Endothelial cell of umbilical vein (primary cell): ENCODE measurements around the gene SNX5. TPM values are rescaled to one million over a fixed set of nuclear protein-coding genes. Genes with fewer than 3 reads are reported as not detected.

ENCODE experiments used
- BruUV-seq: library from RNA; stranded (reverse); fragments of 400-500 nt; replicated peaks from 2 replicates; lab custom pipeline; 2021; lab: Mats Ljungman, UMichigan
- CTCF ChIA-PET: fragments of 300-600, 350-600 bp; sonication (Branson Sonifier 250); formaldehyde crosslinking; loops from one replicate; lab custom pipeline; 2021; ENCODE audit warnings: antibody characterized with exemption, inconsistent platforms; lab: Charles Lee
- POLR2A ChIA-PET: fragments of 300-600, 350-600 bp; sonication (Branson Sonifier 250); formaldehyde crosslinking; loops from one replicate; lab custom pipeline; 2021; ENCODE audit warnings: antibody characterized with exemption, inconsistent platforms; lab: Charles Lee
- DNase-seq: peaks from one replicate; pipeline ENCODE4 v3.0.0-alpha.2; 2011; ENCODE audit warnings: low read depth, low spot score
- FAIRE-seq: peaks from 2 replicates; lab custom pipeline; 2011; peaks lifted over from hg19 to GRCh38; lab: Jason Lieb, UNC
- H2AFZ ChIP-seq: 2 replicates; pipeline ENCODE4 v1.6.0; 2012; ENCODE audit warnings: low read depth, low read length, control low read depth, inconsistent platforms
- H3K27ac ChIP-seq: 2 replicates; pipeline ENCODE4 v1.5.1; 2011; ENCODE audit warnings: low read depth, mild to moderate bottlenecking, control low read depth, low read length, moderate library complexity; ENCODE audit not compliant: insufficient read depth
- H3K27me3 ChIP-seq, 2 experiments: 2 replicates each; pipeline versions ENCODE4 v1.6.0 to v1.6.1; 2011; ENCODE audit warnings: low read length in 2 of 2, mixed read lengths in 1 of 2; ENCODE audit not compliant: control insufficient read depth in 2 of 2, insufficient read depth in 2 of 2
- H3K36me3 ChIP-seq, 2 experiments: 2 replicates in 1 of 2; 3 replicates in 1 of 2; pipeline ENCODE4 v1.5.1; 2011; ENCODE audit warnings: low read length in 2 of 2, mild to moderate bottlenecking in 1 of 2, moderate library complexity in 1 of 2; ENCODE audit not compliant: control insufficient read depth in 2 of 2, insufficient read depth in 2 of 2; ENCODE audit errors: extremely low read depth in 1 of 2
- H3K4me1 ChIP-seq: 3 replicates; pipeline ENCODE4 v1.5.1; 2011; ENCODE audit warnings: mild to moderate bottlenecking, low read length; ENCODE audit not compliant: control insufficient read depth, insufficient read depth; ENCODE audit errors: extremely low read depth
- H3K4me2 ChIP-seq: 2 replicates; pipeline ENCODE4 v1.6.1; 2011; ENCODE audit warnings: low read length, control low read depth, mixed read lengths; ENCODE audit not compliant: insufficient read depth
- H3K4me3 ChIP-seq, 3 experiments: fragments of 200-600 bp in 1 of 3; sonication (generic), shearing (Covaris generic) in 1 of 3; replicated peaks in 1 of 3; 2 replicates each; pipeline ENCODE4 v1.5.1; 2011 to 2016; ENCODE audit warnings: control low read depth in 3 of 3, low read length in 3 of 3, mild to moderate bottlenecking in 2 of 3, inconsistent platforms in 1 of 3, low read depth in 1 of 3, moderate library complexity in 1 of 3; ENCODE audit not compliant: insufficient read depth in 1 of 3
- H3K79me2 ChIP-seq: 2 replicates; pipeline ENCODE4 v1.6.0; 2012; ENCODE audit warnings: low read length, inconsistent platforms; ENCODE audit not compliant: control insufficient read depth, insufficient read depth
- H3K9ac ChIP-seq: replicated peaks from 2 replicates; pipeline ENCODE3; 2011; ENCODE audit warnings: low read length, control low read depth; ENCODE audit not compliant: insufficient read depth; ENCODE audit errors: extremely low read depth
- H3K9me1 ChIP-seq: replicated peaks from 3 replicates; pipeline ENCODE4 v1.6.0; 2011; ENCODE audit warnings: mild to moderate bottlenecking, low read length; ENCODE audit not compliant: control insufficient read depth, insufficient read depth; ENCODE audit errors: extremely low read depth
- H3K9me3 ChIP-seq: replicated peaks from 2 replicates; pipeline ENCODE4 v1.5.1; 2012; ENCODE audit warnings: low read length, inconsistent platforms; ENCODE audit not compliant: control insufficient read depth, insufficient read depth
- H4K20me1 ChIP-seq: replicated peaks from 2 replicates; pipeline ENCODE3; 2011; ENCODE audit warnings: mild to moderate bottlenecking, low read length; ENCODE audit not compliant: control insufficient read depth, insufficient read depth; ENCODE audit errors: extremely low read depth
- EZH2 ChIP-seq: IDR thresholded peaks from 2 replicates; pipeline ENCODE4 v1.6.1; 2012; ENCODE audit warnings: borderline replicate concordance, low read depth, mild to moderate bottlenecking, moderate library complexity, low read length, inconsistent platforms; ENCODE audit not compliant: severe bottlenecking
- GATA2 ChIP-seq: IDR thresholded peaks from 2 replicates; pipeline ENCODE4 v1.7.0; 2011; ENCODE audit warnings: low read depth, mild to moderate bottlenecking, moderate library complexity, mixed read lengths, low read length; ENCODE audit not compliant: insufficient read length, insufficient read depth
- JUN ChIP-seq: IDR thresholded peaks from 2 replicates; pipeline ENCODE4 v1.6.1; 2011; ENCODE audit warnings: borderline replicate concordance, low read depth; ENCODE audit not compliant: insufficient read length, insufficient read depth
- MYC ChIP-seq: IDR thresholded peaks from one replicate; pipeline ENCODE4 v1.6.1; 2011; ENCODE audit warnings: mild to moderate bottlenecking, low read depth, low read length
- POLR2A ChIP-seq: IDR thresholded peaks from 2 replicates; pipeline ENCODE4 v1.6.1; 2012; ENCODE audit warnings: low read depth, mild to moderate bottlenecking, control low read depth, low read length
- dilution Hi-C: fragments of 300-500 bp; cut with MboI; formaldehyde crosslinking; loops from one replicate; pipeline ENCODE4 v1.15.0; 2019; ENCODE audit warnings: low sequenced_read_pairs; ENCODE audit not compliant: extremely low pct_ligation_motif_present
- intact Hi-C: fragments of 100-400 bp; cut with micrococcal nuclease; formaldehyde crosslinking; loops from one replicate; pipeline ENCODE4 v1.10.0; 2022
- polyA plus RNA-seq, 4 experiments: library from polyadenylated mRNA; depleted of rRNA in 3 of 4; stranded (reverse) in 3 of 4; unstranded in 1 of 4; fragments of >200 nt; gene quantifications; 2 replicates each; pipeline versions ENCODE4 v1.2.1 to v1.2.3, GENCODE V29; 2011 to 2012; ENCODE audit warnings: missing spikeins in 1 of 4
- total RNA-seq: library from RNA; stranded (reverse); gene quantifications from 2 replicates; pipeline ENCODE4 v1.2.3, GENCODE V29; 2021
- TF ChIP-seq, protein P1 (sequence below), 2 donors: IDR thresholded peaks; 1 replicate in 1 of 2; 2 replicates in 1 of 2; pipeline ENCODE4 v1.5.1; 2011; ENCODE audit warnings: low read length in 2 of 2, mild to moderate bottlenecking in 2 of 2, moderate library complexity in 2 of 2, control low read depth in 1 of 2, inconsistent platforms in 1 of 2, low read depth in 1 of 2; ENCODE audit not compliant: insufficient read depth in 1 of 2; ENCODE audit errors: extremely low read depth in 1 of 2
- TF ChIP-seq, protein P2 (sequence below): IDR thresholded peaks from 2 replicates; pipeline ENCODE4 v1.6.1; 2011; ENCODE audit not compliant: insufficient read depth, insufficient read length

Gene SNX5
- total and polyA plus RNA-seq, 2 donors (not counting 3 experiments of a cell fraction or from before 2014, with no cell fraction given): 76.2 to 121 TPM

DNA sequence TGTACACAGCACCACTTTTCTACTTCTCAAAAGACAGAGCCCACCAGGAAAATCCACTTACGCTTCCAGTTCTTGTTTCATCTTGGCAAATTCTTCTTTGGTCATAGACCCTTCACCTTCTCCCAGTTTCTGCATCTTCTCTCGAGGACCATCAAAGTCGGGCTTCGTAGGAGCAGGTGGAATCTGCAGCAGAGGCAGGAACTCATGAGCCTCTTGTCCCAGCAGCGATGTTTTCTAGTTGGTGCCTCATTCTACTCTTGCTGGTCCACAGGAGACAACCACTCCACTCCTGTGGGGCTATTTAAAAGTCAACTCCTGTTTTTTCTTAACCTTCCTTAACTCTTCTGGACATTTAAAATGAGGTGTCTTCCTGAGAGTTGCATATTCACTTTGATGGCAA, 14.7 kb downstream of the SNX5 start:
- TF ChIP-seq MYC (no peak), EZH2 (no peak), GATA2 (no peak), JUN (no peak), POLR2A (no peak)
- TF ChIP-seq, protein P1, sequence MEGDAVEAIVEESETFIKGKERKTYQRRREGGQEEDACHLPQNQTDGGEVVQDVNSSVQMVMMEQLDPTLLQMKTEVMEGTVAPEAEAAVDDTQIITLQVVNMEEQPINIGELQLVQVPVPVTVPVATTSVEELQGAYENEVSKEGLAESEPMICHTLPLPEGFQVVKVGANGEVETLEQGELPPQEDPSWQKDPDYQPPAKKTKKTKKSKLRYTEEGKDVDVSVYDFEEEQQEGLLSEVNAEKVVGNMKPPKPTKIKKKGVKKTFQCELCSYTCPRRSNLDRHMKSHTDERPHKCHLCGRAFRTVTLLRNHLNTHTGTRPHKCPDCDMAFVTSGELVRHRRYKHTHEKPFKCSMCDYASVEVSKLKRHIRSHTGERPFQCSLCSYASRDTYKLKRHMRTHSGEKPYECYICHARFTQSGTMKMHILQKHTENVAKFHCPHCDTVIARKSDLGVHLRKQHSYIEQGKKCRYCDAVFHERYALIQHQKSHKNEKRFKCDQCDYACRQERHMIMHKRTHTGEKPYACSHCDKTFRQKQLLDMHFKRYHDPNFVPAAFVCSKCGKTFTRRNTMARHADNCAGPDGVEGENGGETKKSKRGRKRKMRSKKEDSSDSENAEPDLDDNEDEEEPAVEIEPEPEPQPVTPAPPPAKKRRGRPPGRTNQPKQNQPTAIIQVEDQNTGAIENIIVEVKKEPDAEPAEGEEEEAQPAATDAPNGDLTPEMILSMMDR (IDR thresholded peaks at IDR 0.05; ENCODE audit: extremely low read depth in 1 of 2, insufficient read depth in 1 of 2, low read depth in 1 of 2, low read length in 2 of 2): no peak
- TF ChIP-seq, protein P2, sequence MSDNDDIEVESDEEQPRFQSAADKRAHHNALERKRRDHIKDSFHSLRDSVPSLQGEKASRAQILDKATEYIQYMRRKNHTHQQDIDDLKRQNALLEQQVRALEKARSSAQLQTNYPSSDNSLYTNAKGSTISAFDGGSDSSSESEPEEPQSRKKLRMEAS: no peak
- Histone ChIP-seq H3K4me1 (peaks cover 13% of the 10 kb centered on the region), H2AFZ (no peak overlapping the region), H3K9ac (no peak overlapping the region), H3K9me1 (no peaks in the 10 kb centered on the region), H3K4me3 (no peak overlapping the region), H3K79me2 (peaks cover 88% of the 10 kb centered on the region), H4K20me1 (no peaks in the 10 kb centered on the region), H3K36me3 (peaks cover 39 to 55% of the 10 kb centered on the region in 2 experiments), H3K9me3 (no peaks in the 10 kb centered on the region), H3K27me3 (no peaks in the 10 kb centered on the region), H3K4me2 (no peak overlapping the region), H3K27ac (no peak overlapping the region)
- DNase-seq (no peak), FAIRE-seq (no peak)
- POLR2A ChIA-PET: no interaction called here
- no TSS peak for BruUV-seq
- CTCF ChIA-PET: interaction anchor here (1.0 to 2.5 kb wide), 2 partner anchors 13 to 449 kb away, joined by 3 to 11 read pairs; no protein-coding TSS in a partner anchor
- dilution Hi-C loops (no loop called here), intact Hi-C loops (no loop called here)
